ENCODE measurements around the gene TANGO6. TPM values are rescaled to one million over a fixed set of nuclear protein-coding genes. Genes with fewer than 3 reads are reported as not detected.

TANGO6 gene
- total and polyA plus RNA-seq, 2 donors from 2014 or later, result 4.5 to 20.6 TPM

DNA sequence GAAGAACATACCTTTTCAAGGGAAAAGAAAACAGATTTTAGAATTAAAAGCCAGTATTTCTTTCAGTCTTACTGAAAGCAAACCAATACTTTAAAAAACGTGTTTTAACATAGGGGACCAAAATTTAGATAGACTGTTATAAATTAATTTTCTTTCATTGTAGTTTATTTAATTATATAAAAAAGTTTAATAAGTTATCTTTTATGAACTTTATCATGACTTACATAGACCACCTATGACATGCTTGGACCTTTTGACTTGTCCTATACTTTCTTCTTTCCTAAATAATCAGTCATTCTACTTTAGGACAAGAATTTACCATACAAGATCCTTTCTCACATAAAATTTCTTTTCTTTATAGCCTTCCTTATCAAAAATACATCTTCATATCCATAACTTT, 160.2 kb downstream of the TANGO6 start:
- H3K4me1 ChIP-seq (ENCODE audit: control insufficient read depth in 2 of 3, insufficient read depth in 2 of 3, low read depth in 1 of 3, low read length in 3 of 3), result no peaks in the 10 kb centered on the region
- no peak overlapping the region for H3K27ac ChIP-seq (ENCODE audit: low read depth in 2 of 2, low read length in 2 of 2)
- H3K27me3 ChIP-seq (ENCODE audit: control insufficient read depth, insufficient read depth, low read length), result no peaks in the 10 kb centered on the region
- FAIRE-seq (no peak), DNase-seq (no peak)
- H3K9me3 ChIP-seq (ENCODE audit: control insufficient read depth in 2 of 3, insufficient read depth in 1 of 3, low read length in 3 of 3), result no peaks in the 10 kb centered on the region
- intact Hi-C loops (cut with DNase I), result no loop called here
- no peak overlapping the region for H3K9ac ChIP-seq (ENCODE audit: low read length in 3 of 3)
- TF ChIP-seq CTCF (IDR thresholded peaks at IDR 0.05; ENCODE audit: borderline replicate concordance, extremely low read depth, insufficient read depth), result no peak
- no peak overlapping the region for H3K4me3 ChIP-seq (ENCODE audit: low read length in 3 of 3)
- H3K36me3 ChIP-seq (ENCODE audit: control insufficient read depth in 2 of 3, insufficient read depth in 3 of 3, low read length in 3 of 3), result no peaks in the 10 kb centered on the region

DNA sequence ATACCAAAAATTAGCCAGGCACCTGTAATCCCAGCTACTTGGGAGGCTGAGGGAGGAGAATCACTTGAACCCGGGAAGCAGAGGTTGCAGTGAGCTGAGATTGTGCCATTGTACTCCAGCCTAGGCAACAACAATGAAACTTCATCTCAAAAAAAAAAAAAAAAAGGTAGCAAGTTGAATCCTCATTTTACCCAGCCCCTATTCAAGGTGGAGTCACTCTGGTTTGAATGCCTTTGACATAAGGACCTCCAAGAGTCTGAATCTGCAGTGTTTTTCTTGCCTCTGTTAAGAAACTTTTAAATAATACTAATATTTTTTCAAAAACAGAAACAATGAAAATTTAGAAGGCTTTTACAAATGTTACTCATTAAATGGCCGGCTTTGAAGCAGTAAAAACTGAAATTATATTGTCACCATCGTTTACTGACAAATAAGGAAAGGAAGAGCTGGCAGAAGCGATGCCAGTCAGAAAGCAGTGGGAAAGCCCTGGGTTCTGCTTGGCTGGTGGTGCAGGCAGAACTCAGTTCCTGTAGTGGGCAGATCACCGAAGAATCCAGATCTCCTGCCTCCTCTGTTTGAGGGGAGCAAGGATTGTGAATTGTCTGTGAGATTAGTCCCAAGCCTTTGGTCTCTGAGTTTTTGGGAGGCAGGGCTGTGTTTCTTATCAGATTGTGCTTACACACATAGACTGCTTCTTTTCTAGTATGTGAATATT, 162.5 kb downstream of the TANGO6 start:
- FAIRE-seq (no peak), DNase-seq (no peak)
- no peak overlapping the region for H3K27ac ChIP-seq (ENCODE audit: low read depth in 2 of 2, low read length in 2 of 2)
- intact Hi-C loops (cut with DNase I), result no loop called here
- no peaks in the 10 kb centered on the region for H3K36me3 ChIP-seq (ENCODE audit: control insufficient read depth in 2 of 3, insufficient read depth in 3 of 3, low read length in 3 of 3)
- no peak overlapping the region for H3K4me3 ChIP-seq (ENCODE audit: low read length in 3 of 3)
- H3K9ac ChIP-seq (ENCODE audit: low read length in 3 of 3), result no peak overlapping the region
- H3K4me1 ChIP-seq (ENCODE audit: control insufficient read depth in 2 of 3, insufficient read depth in 2 of 3, low read depth in 1 of 3, low read length in 3 of 3), result no peaks in the 10 kb centered on the region
- no peaks in the 10 kb centered on the region for H3K9me3 ChIP-seq (ENCODE audit: control insufficient read depth in 2 of 3, insufficient read depth in 1 of 3, low read length in 3 of 3)
- H3K27me3 ChIP-seq (ENCODE audit: control insufficient read depth, insufficient read depth, low read length), result no peaks in the 10 kb centered on the region
- TF ChIP-seq CTCF (IDR thresholded peaks at IDR 0.05; ENCODE audit: borderline replicate concordance, extremely low read depth, insufficient read depth), result no peak

DNA sequence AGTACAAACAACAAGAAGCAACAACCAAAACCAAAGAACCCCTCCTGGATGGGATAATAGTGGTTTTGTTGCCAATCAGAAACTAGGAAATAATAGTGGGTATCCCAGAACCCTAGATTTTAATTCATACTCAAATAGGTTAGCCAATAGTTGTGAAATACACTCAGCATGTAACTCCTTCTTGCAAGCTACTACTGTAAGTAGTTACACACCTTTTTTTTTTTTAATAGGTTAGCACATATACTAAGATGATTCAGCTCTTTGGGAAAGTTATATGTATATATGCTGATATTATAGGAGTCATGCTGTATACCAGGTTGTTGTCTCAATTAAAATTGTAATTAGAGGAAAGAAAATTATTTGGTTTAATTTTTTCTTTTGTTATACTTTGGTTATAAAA, 169.6 kb downstream of the TANGO6 start:
- DNase-seq (no peak), FAIRE-seq (no peak)
- H3K4me3 ChIP-seq (ENCODE audit: low read length in 3 of 3), result no peak overlapping the region
- H3K9ac ChIP-seq (ENCODE audit: low read length in 3 of 3), result no peak overlapping the region
- H3K36me3 ChIP-seq (ENCODE audit: control insufficient read depth in 2 of 3, insufficient read depth in 3 of 3, low read length in 3 of 3), result no peaks in the 10 kb centered on the region
- no peak for TF ChIP-seq CTCF (IDR thresholded peaks at IDR 0.05; ENCODE audit: borderline replicate concordance, extremely low read depth, insufficient read depth)
- intact Hi-C loops (cut with DNase I), result no loop called here
- H3K4me1 ChIP-seq (ENCODE audit: control insufficient read depth in 2 of 3, insufficient read depth in 2 of 3, low read depth in 1 of 3, low read length in 3 of 3), result no peaks in the 10 kb centered on the region
- no peak overlapping the region for H3K27ac ChIP-seq (ENCODE audit: low read depth in 2 of 2, low read length in 2 of 2)
- H3K27me3 ChIP-seq (ENCODE audit: control insufficient read depth, insufficient read depth, low read length), result no peaks in the 10 kb centered on the region
- no peaks in the 10 kb centered on the region for H3K9me3 ChIP-seq (ENCODE audit: control insufficient read depth in 2 of 3, insufficient read depth in 1 of 3, low read length in 3 of 3)

DNA sequence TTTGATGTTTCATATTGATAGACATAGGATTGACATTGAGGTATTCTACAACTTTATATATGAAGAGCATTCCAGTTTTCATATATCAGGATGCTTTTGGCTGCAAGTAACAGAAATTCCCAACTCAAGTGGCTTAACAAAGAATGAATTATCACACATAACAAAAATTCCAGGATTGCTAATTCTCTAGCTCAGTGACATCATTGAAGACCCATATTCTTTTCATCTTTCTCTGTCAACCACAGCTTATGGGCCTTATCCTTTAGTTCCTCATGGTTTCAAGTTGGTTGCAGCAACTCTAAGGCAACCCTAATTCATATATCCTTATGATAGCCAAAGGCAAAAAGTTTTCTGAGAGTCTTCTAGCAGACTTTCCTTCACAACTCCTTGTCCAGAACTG, 170.7 kb downstream of the TANGO6 start:
- TF ChIP-seq CTCF (IDR thresholded peaks at IDR 0.05; ENCODE audit: borderline replicate concordance, extremely low read depth, insufficient read depth), result no peak
- Histone ChIP-seq H3K9me3 (ENCODE audit: control insufficient read depth in 2 of 3, insufficient read depth in 1 of 3, low read length in 3 of 3) (no peaks in the 10 kb centered on the region), H3K27me3 (ENCODE audit: control insufficient read depth, insufficient read depth, low read length) (no peaks in the 10 kb centered on the region), H3K27ac (ENCODE audit: low read depth in 2 of 2, low read length in 2 of 2) (no peak overlapping the region), H3K36me3 (ENCODE audit: control insufficient read depth in 2 of 3, insufficient read depth in 3 of 3, low read length in 3 of 3) (no peaks in the 10 kb centered on the region), H3K4me1 (ENCODE audit: control insufficient read depth in 2 of 3, insufficient read depth in 2 of 3, low read depth in 1 of 3, low read length in 3 of 3) (no peaks in the 10 kb centered on the region), H3K9ac (ENCODE audit: low read length in 3 of 3) (no peak overlapping the region), H3K4me3 (ENCODE audit: low read length in 3 of 3) (no peak overlapping the region)
- DNase-seq, result no peak
- intact Hi-C loops (cut with DNase I), result no loop called here
- no peak for FAIRE-seq
